WI38 (cell line): ENCODE data around the gene RIF1.

Experiments used
- H3K4me3 ChIP-seq: 2 replicates; pipeline ENCODE4 v1.5.1; 2011; ENCODE audit warnings: low read depth, mild to moderate bottlenecking, control low read depth, low read length
- CTCF ChIP-seq: IDR thresholded peaks from 2 replicates; pipeline ENCODE4 v1.5.1; 2012; ENCODE audit warnings: low read depth, mild to moderate bottlenecking, control low read depth, low read length

Gene RIF1

GRCh38 chr2:151381266-151381665 is 28.4 kb upstream of the RIF1 start:
- no peak overlapping the region for H3K4me3 ChIP-seq
- TF ChIP-seq CTCF, result no peak

GRCh38 chr2:151388011-151388410 is 21.7 kb upstream of the RIF1 start:
- no peak for TF ChIP-seq CTCF
- no peak overlapping the region for H3K4me3 ChIP-seq

- TF ChIP-seq CTCF, result no peak
- no peak overlapping the region for H3K4me3 ChIP-seq
Observed at GRCh38 chr2:151391436-151391835, 18.3 kb upstream of the RIF1 start.

GRCh38 chr2:151394509-151394908 is 15.2 kb upstream of the RIF1 start:
- TF ChIP-seq CTCF, result no peak
- H3K4me3 ChIP-seq, result no peak overlapping the region

GRCh38 chr2:151395509-151396374 is 14.0 kb upstream of the RIF1 start:
- TF ChIP-seq CTCF, result no peak
- H3K4me3 ChIP-seq, result no peak overlapping the region

- TF ChIP-seq CTCF, result no peak
- H3K4me3 ChIP-seq, result no peak overlapping the region
Observed at GRCh38 chr2:151399981-151400380, 9.7 kb upstream of the RIF1 start.

- TF ChIP-seq CTCF, result no peak
Observed at GRCh38 chr2:151401149-151401548, 8.6 kb upstream of the RIF1 start.

More at GRCh38 chr2:151401149-151401548, 8.6 kb upstream of the RIF1 start:
- no peak overlapping the region for H3K4me3 ChIP-seq
